ENCODE results near the gene SH3RF3. TPM values are rescaled to one million over a fixed set of nuclear protein-coding genes. Genes with fewer than 3 reads are reported as not detected.

The SH3RF3 gene
- total RNA-seq, 4 donors from 2014 or later, result 2.8 to 5.7 (median 3.0) TPM

GRCh38 chr2:109136542-109136941 lies 7.5 kb downstream of the SH3RF3 start:
- no peak for DNase-seq
- no peaks in the 10 kb centered on the region for H3K36me3 ChIP-seq
- no peak overlapping the region for H3K4me3 ChIP-seq
- no peak overlapping the region for H3K27ac ChIP-seq
- H3K4me1 ChIP-seq, result peaks cover under 1 to 4% of the 10 kb centered on the region in 2 donors
- H3K9me3 ChIP-seq, result no peaks in the 10 kb centered on the region
- H3K27me3 ChIP-seq, result no peaks in the 10 kb centered on the region
- in situ Hi-C loops (cut with MboI; ENCODE audit: low sequenced_read_pairs in 4 of 4) (loop anchor here in 1 of 4 donors (25.0 kb wide), 1 partner anchor 176 kb away; no protein-coding TSS in a partner anchor), intact Hi-C loops (cut with DNase I; ENCODE audit: low total_unique reads) (no loop called here)
- no peak for ATAC-seq
- TF ChIP-seq POLR2A (IDR thresholded peaks at IDR 0.05), result no peak
- TF ChIP-seq, protein P1, sequence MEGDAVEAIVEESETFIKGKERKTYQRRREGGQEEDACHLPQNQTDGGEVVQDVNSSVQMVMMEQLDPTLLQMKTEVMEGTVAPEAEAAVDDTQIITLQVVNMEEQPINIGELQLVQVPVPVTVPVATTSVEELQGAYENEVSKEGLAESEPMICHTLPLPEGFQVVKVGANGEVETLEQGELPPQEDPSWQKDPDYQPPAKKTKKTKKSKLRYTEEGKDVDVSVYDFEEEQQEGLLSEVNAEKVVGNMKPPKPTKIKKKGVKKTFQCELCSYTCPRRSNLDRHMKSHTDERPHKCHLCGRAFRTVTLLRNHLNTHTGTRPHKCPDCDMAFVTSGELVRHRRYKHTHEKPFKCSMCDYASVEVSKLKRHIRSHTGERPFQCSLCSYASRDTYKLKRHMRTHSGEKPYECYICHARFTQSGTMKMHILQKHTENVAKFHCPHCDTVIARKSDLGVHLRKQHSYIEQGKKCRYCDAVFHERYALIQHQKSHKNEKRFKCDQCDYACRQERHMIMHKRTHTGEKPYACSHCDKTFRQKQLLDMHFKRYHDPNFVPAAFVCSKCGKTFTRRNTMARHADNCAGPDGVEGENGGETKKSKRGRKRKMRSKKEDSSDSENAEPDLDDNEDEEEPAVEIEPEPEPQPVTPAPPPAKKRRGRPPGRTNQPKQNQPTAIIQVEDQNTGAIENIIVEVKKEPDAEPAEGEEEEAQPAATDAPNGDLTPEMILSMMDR (IDR thresholded peaks at IDR 0.05 in 4 of 5, conservative IDR thresholded peaks at IDR 0.05 in 1 of 5), result no peak

DNA sequence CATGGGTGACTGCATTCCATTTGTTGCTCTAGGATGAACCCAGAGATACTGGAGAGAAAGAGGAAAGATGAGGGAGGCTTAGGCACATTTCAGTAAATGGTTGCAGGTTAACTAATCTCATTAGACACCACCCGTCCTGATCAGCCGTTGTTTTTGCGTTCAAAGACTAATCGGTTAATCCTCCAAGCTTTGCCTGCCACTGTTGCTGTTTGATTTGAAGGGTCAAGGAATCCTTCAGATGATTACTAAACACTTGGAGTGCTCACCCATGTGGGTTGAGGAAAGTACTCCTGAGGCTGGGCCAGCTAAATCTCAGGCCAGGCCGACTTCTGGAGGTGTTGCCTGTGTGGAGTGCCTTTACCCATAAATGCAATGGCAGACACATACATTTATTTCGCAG lies 8.6 kb downstream of the SH3RF3 start:
- Histone ChIP-seq H3K4me1 (peaks cover 0 to 4% of the 10 kb centered on the region in 2 donors), H3K27me3 (no peaks in the 10 kb centered on the region), H3K4me3 (no peak overlapping the region), H3K27ac (no peak overlapping the region), H3K36me3 (no peaks in the 10 kb centered on the region), H3K9me3 (no peaks in the 10 kb centered on the region)
- in situ Hi-C loops (cut with MboI; ENCODE audit: low sequenced_read_pairs in 4 of 4), result loop anchor here in 1 of 4 donors (25.0 kb wide), 1 partner anchor 175 kb away; no protein-coding TSS in a partner anchor
- intact Hi-C loops (cut with DNase I; ENCODE audit: low total_unique reads), result no loop called here
- no peak for DNase-seq
- ATAC-seq, result no peak
- TF ChIP-seq POLR2A (IDR thresholded peaks at IDR 0.05), result no peak
- TF ChIP-seq, protein P1 (IDR thresholded peaks at IDR 0.05 in 4 of 5, conservative IDR thresholded peaks at IDR 0.05 in 1 of 5), result no peak

- H3K4me3 ChIP-seq, result no peak overlapping the region
- TF ChIP-seq, protein P1 (IDR thresholded peaks at IDR 0.05 in 4 of 5, conservative IDR thresholded peaks at IDR 0.05 in 1 of 5), result no peak
- no peak for TF ChIP-seq POLR2A (IDR thresholded peaks at IDR 0.05)
- DNase-seq (no peak), ATAC-seq (no peak)
- peaks cover 0 to 4% of the 10 kb centered on the region in 2 donors for H3K4me1 ChIP-seq
- no peaks in the 10 kb centered on the region for H3K9me3 ChIP-seq
- H3K36me3 ChIP-seq, result no peaks in the 10 kb centered on the region
- no peak overlapping the region for H3K27ac ChIP-seq
- no peaks in the 10 kb centered on the region for H3K27me3 ChIP-seq
- intact Hi-C loops (cut with DNase I; ENCODE audit: low total_unique reads) (no loop called here), in situ Hi-C loops (cut with MboI; ENCODE audit: low sequenced_read_pairs in 4 of 4) (loop anchor here in 1 of 4 donors (25.0 kb wide), 1 partner anchor 174 kb away; no protein-coding TSS in a partner anchor)
Observed at GRCh38 chr2:109138449-109138848, 9.4 kb downstream of the SH3RF3 start.

GRCh38 chr2:109139002-109139401 lies 10.0 kb downstream of the SH3RF3 start:
- Histone ChIP-seq H3K27ac (no peak overlapping the region), H3K36me3 (no peaks in the 10 kb centered on the region), H3K27me3 (no peaks in the 10 kb centered on the region), H3K9me3 (no peaks in the 10 kb centered on the region), H3K4me3 (no peak overlapping the region), H3K4me1 (peaks cover 0 to 4% of the 10 kb centered on the region in 2 donors)
- in situ Hi-C loops (cut with MboI; ENCODE audit: low sequenced_read_pairs in 4 of 4) (loop anchor here in 1 of 4 donors (25.0 kb wide), 1 partner anchor 173 kb away; no protein-coding TSS in a partner anchor), intact Hi-C loops (cut with DNase I; ENCODE audit: low total_unique reads) (no loop called here)
- ATAC-seq, result no peak
- no peak for TF ChIP-seq POLR2A (IDR thresholded peaks at IDR 0.05)
- TF ChIP-seq, protein P1 (IDR thresholded peaks at IDR 0.05 in 4 of 5, conservative IDR thresholded peaks at IDR 0.05 in 1 of 5), result no peak
- DNase-seq, result no peak
